Measurements from ENCODE around the gene PHACTR1. TPM values are rescaled to one million over a fixed set of nuclear protein-coding genes. Genes with fewer than 3 reads are reported as not detected.

Gene PHACTR1
- total RNA-seq, 2 donors from 2014 or later: 1.3 to 4.3 TPM

- Histone ChIP-seq H3K4me1 (replicated peaks) (no peaks in the 10 kb centered on the region), H3K27me3 (replicated peaks; ENCODE audit: insufficient read depth) (no peaks in the 10 kb centered on the region), H3K27ac (no peak overlapping the region), H3K4me3 (no peak overlapping the region), H3K36me3 (no peaks in the 10 kb centered on the region), H3K9me3 (no peaks in the 10 kb centered on the region)
- intact Hi-C loops (cut with DNase I): no loop called here
- 42% methylated on average over 4 of the region's 4 CpGs for WGBS
- TF ChIP-seq CTCF (IDR thresholded peaks at IDR 0.05) (no peak), POLR2AphosphoS5 (IDR thresholded peaks at IDR 0.05) (no peak), POLR2A (IDR thresholded peaks at IDR 0.05) (no peak)
- DNase-seq (ENCODE audit: low spot score): no peak
Observed at GRCh38 chr6:12865671-12866181, 149.2 kb downstream of the PHACTR1 start.

GRCh38 chr6:12866422-12867029 is 150.0 kb downstream of the PHACTR1 start:
- Histone ChIP-seq H3K36me3 (no peaks in the 10 kb centered on the region), H3K4me3 (no peak overlapping the region), H3K27ac (no peak overlapping the region), H3K27me3 (replicated peaks; ENCODE audit: insufficient read depth) (no peaks in the 10 kb centered on the region), H3K4me1 (replicated peaks) (no peaks in the 10 kb centered on the region), H3K9me3 (no peaks in the 10 kb centered on the region)
- DNase-seq (ENCODE audit: low spot score): no peak
- TF ChIP-seq CTCF (IDR thresholded peaks at IDR 0.05) (no peak), POLR2AphosphoS5 (IDR thresholded peaks at IDR 0.05) (no peak), POLR2A (IDR thresholded peaks at IDR 0.05) (no peak)
- 72% methylated on average over 6 of the region's 6 CpGs for WGBS
- intact Hi-C loops (cut with DNase I): no loop called here

GRCh38 chr6:12869816-12870432 is 153.4 kb downstream of the PHACTR1 start:
- no peak overlapping the region for H3K27ac ChIP-seq
- H3K27me3 ChIP-seq (replicated peaks; ENCODE audit: insufficient read depth): no peaks in the 10 kb centered on the region
- no peak overlapping the region for H3K4me3 ChIP-seq
- 41% methylated on average over 2 of the region's 2 CpGs for WGBS
- no peak for TF ChIP-seq POLR2AphosphoS5 (IDR thresholded peaks at IDR 0.05)
- no peak for TF ChIP-seq POLR2A (IDR thresholded peaks at IDR 0.05)
- no peaks in the 10 kb centered on the region for H3K9me3 ChIP-seq
- H3K4me1 ChIP-seq (replicated peaks): no peaks in the 10 kb centered on the region
- H3K36me3 ChIP-seq: no peaks in the 10 kb centered on the region
- intact Hi-C loops (cut with DNase I): no loop called here
- DNase-seq (ENCODE audit: low spot score): no peak

GRCh38 chr6:12873691-12874090 is 157.1 kb downstream of the PHACTR1 start:
- intact Hi-C loops (cut with DNase I): no loop called here
- no peak for DNase-seq (ENCODE audit: low spot score)
- no peak overlapping the region for H3K4me3 ChIP-seq
- H3K36me3 ChIP-seq: no peaks in the 10 kb centered on the region
- H3K27me3 ChIP-seq (replicated peaks; ENCODE audit: insufficient read depth): no peaks in the 10 kb centered on the region
- H3K4me1 ChIP-seq (replicated peaks): no peaks in the 10 kb centered on the region
- TF ChIP-seq POLR2AphosphoS5 (IDR thresholded peaks at IDR 0.05): no peak
- no peak overlapping the region for H3K27ac ChIP-seq
- H3K9me3 ChIP-seq: no peaks in the 10 kb centered on the region

GRCh38 chr6:12875051-12875450 is 158.5 kb downstream of the PHACTR1 start:
- no peak overlapping the region for H3K27ac ChIP-seq
- 89% methylated on average over 6 of the region's 6 CpGs for whole genome bisulfite sequencing
- intact Hi-C loops (cut with DNase I): no loop called here
- TF ChIP-seq POLR2AphosphoS5 (IDR thresholded peaks at IDR 0.05) (no peak), POLR2A (IDR thresholded peaks at IDR 0.05) (no peak), CTCF (IDR thresholded peaks at IDR 0.05) (no peak)
- no peaks in the 10 kb centered on the region for H3K4me1 ChIP-seq (replicated peaks)
- no peaks in the 10 kb centered on the region for H3K9me3 ChIP-seq
- H3K27me3 ChIP-seq (replicated peaks; ENCODE audit: insufficient read depth): no peaks in the 10 kb centered on the region
- no peak for DNase-seq (ENCODE audit: low spot score)
- H3K36me3 ChIP-seq: no peaks in the 10 kb centered on the region
- no peak overlapping the region for H3K4me3 ChIP-seq

- Histone ChIP-seq H3K27me3 (replicated peaks; ENCODE audit: insufficient read depth) (no peaks in the 10 kb centered on the region), H3K27ac (no peak overlapping the region), H3K9me3 (no peaks in the 10 kb centered on the region), H3K36me3 (no peaks in the 10 kb centered on the region), H3K4me3 (no peak overlapping the region), H3K4me1 (replicated peaks) (no peaks in the 10 kb centered on the region)
- 42% methylated on average over 4 of the region's 4 CpGs for WGBS
- no peak for TF ChIP-seq CTCF (IDR thresholded peaks at IDR 0.05)
- no peak for TF ChIP-seq POLR2A (IDR thresholded peaks at IDR 0.05)
- no peak for TF ChIP-seq POLR2AphosphoS5 (IDR thresholded peaks at IDR 0.05)
- no peak for DNase-seq (ENCODE audit: low spot score)
- intact Hi-C loops (cut with DNase I): no loop called here
Observed at GRCh38 chr6:12878741-12879140, 162.2 kb downstream of the PHACTR1 start.

Data from prostate gland (tissue), 2 donors.